GM19328 (cell line): ENCODE measurements around the gene PRR19.
A peak's percentile ranks its signal among the peaks of the same experiment; 100 is the strongest.

Source experiments
- ATAC-seq: cut with Tn5 transposase; IDR thresholded peaks from one replicate; pipeline ENCODE4 v1.9.1; 2021; ENCODE audit warnings: mild to moderate bottlenecking, moderate library complexity; ENCODE audit not compliant: unreplicated experiment

PRR19 gene

GRCh38 chr19:42282819-42283187, 19.1 kb upstream of the PRR19 start:
- ATAC-seq = no peak

DNA sequence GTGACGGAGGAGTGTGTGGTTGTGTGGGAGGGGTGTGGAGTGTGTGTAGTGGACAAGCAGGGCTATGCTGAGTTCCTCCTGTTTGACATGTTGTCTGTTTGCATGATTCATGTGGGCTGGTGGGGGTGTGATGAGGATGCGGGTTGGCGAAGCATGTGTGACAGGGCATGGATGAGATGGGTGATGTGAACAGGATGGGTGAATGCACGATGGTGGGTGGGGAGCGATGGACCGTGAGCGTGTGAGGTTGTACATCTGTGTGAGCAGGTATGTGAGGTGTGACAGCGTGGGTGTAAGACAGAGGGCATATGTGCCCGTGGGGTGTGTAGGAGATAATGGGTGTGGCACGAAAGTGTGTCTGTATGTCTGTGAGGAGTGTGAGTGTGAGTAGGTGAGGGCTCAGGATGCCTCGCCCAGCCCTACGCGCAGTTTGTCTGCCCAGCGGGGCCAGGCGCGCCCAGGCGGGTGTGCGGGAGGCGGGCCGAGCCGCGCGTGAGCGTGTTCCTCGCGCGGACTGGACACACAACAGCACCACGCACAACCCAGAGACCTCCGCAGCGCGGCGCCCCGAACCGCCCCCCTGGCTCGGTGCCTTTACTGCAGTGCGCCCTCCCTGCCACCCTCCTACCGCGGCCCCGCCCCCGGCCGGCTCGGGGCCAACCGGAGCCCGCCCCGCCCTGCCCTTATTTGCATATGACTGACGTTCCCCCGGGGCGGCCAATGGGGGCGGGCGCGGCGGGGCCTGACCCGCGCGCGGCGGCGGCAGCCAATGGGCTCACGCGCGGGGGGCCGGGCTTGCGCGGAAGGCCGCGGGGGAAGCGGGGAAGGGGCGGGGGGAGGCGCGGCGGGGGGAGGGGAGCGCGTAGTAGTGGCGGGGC, 18.5 kb upstream of the PRR19 start:
- ATAC-seq = peak; percentile 60

DNA sequence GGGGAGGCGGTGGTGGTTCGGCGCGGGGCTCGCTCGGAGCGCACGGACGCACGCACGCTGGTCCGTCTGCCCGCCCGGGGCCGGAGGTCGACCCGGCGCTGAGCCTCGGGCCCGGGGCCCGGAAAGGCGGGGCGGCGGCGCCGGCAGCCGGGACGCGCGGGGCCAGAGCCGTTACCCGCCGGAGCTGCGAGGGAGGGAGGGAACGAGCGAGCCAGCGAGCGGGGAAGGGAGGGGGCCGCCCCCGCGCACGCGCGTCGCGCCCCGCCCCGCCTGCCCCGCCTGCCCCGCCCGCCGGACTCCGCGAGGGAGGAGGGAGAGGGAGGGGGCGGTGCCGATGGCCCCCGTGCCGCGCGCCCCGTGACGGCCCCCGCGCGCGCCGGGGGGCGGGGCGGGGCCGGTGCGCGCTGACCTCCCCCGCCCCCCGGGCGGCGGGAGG, 17.8 kb upstream of the PRR19 start:
- ATAC-seq = peak; percentile 40

- ATAC-seq = no peak
These were observed 17.2 kb upstream of the PRR19 start for GRCh38 chr19:42284591-42285341.

DNA sequence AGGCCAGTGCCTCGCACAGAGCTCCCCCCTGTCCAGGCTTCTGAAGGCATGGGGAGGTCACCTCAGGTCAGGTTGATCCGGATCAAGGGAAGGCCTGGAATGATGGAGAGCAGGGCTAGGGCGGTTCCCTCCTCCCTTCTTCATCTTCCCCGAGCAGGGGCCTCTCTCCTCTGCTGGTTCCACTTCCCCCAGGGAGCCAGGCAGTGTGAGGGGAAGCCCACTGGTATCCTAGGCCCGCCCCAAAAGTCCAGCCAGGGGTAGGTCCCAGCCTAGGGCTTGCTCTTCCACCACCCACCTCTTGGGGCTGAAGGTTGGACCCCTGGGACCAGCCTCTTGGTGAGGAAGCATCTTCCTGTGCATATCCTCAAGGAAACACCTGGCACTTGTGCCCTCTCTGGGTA, 16.4 kb upstream of the PRR19 start:
- ATAC-seq = no peak

DNA sequence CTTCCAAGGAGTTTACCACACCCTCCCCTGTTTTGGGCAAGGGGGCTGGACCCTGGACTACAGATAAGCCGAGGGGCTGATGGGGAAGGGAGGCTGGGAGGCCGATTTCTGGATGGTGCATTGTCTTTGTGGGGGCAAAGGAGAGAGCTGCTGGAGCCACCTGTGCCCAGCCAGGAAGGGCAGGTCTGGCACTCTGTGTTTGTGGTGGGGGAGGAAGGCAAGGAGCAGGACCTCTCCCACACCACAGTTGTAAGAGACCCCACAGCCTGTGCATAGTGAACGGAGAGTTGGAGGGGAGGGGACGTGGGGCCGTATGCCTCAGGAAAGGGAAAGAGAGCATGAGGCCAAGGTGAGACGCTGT, 16.0 kb upstream of the PRR19 start:
- ATAC-seq = no peak

DNA sequence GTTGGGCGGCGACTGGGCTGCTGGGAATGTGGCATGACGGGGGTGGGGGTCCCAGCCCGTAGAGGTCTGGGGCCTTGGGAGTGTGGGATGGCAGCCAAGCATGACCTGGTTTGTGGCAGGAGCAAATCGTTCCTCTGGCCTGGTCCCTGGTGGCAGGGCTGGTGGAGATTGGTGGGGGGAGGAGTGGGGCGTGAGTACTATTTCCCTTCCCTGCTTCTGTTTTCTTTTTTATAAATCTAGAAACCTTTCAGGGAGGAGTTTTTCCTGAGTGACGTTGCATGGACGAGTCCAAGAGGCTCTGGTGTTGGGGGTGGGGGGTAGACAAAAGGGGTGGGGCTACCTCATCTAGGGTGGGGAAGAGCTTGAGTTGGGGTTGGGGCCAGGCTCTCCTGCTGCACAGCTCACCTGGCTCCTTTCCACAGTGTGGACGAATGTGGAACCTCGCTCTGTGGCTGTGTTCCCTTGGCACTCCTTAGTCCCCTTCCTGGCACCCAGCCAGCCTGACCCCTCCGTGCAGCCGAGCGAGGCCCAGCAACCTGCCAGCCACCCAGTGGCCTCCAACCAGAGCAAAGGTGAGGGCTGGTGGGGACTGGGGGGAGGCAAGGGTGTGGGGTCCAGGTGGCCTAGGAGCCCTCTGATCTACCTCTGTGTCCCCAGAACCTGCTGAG, 15.4 kb upstream of the PRR19 start:
- ATAC-seq = no peak

DNA sequence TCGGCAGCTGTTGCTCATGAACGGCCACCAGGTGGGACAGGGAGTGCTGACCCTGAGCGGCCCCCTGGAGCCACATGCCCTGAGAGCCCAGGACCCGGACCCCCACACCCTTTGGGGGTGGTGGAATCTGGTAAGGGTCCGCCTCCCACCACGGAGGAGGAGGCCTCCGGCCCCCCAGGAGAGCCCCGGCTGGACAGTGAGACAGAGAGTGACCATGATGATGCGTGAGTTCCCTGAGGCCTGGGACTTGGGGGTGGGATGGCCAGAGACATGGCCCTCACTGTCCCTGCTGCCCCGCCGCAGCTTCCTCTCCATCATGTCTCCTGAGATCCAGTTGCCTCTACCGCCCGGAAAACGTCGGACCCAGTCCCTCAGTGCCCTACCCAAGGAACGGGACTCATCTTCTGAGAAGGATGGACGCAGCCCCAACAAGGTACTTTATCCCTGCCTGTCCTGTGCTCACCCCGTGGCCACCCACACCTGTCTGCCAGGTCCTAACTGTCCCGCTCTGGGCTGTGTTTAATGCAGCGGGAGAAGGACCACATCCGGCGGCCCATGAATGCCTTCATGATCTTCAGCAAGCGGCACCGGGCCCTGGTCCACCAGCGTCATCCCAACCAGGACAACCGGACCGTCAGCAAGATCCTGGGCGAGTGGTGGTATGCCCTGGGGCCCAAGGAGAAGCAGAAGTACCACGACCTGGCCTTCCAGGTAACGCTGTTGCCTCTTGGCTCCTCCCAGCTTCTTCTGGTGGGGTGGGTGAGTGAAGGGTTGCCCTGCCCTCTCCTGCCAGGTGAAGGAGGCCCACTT, 14.7 kb upstream of the PRR19 start:
- ATAC-seq = no peak

DNA sequence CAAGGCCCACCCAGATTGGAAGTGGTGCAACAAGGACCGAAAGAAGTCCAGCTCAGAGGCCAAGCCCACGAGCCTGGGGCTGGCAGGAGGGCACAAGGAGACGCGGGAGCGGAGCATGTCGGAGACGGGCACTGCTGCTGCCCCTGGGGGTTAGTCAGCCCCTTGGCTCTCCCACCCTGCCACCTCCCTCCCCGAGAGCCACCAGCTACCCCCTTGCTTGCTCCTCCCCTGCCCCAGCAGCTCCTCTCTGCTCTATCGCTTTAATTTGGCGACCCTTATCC, 14.2 kb upstream of the PRR19 start:
- ATAC-seq = no peak

DNA sequence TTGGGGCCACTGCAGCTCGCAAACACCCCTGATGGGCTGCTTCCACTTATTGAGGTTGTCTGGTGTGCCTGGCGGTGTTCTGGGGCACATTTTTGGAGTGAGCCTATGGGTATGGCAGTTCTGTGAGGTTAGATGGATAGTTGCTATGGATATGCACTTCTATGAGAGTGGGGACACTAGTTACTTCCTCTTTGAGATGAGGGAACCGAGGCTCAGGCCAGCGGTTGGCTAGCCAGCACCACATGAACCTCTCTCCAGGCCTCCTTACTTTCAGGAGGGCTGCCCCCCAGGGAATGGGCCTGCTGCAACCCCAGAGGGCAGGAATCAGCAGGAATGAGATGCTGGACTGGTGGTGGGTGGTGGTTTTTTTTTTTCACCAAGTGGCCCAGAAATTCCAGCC, 13.5 kb upstream of the PRR19 start:
- ATAC-seq = no peak

DNA sequence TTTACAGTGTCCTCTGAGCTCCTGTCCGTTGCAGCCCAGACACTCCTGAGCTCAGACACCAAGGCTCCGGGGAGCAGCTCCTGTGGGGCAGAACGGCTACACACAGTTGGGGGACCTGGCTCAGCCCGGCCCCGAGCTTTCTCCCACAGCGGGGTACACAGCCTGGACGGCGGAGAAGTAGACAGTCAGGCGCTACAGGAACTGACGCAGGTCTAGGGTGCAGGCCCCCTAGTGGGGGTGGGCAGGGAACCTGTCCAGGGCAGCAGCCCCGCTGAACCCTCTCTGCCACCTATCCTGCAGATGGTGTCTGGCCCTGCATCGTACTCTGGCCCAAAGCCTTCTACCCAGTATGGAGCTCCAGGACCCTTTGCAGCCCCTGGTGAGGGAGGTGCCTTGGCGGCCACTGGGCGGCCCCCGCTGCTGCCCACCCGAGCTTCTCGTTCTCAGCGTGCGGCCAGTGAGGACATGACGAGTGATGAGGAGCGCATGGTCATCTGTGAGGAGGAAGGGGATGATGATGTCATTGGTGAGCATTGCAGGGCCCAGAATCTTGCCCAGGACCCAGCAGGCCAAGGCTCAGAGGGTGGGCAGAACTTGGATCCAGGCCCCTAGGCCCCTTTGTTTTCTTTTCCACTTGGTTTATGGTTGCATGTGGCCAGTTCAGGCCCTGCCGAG, 12.9 kb upstream of the PRR19 start:
- no peak for ATAC-seq

GRCh38 chr19:42289556-42290041, 12.3 kb upstream of the PRR19 start:
- ATAC-seq = no peak

- ATAC-seq = no peak
These were observed 11.8 kb upstream of the PRR19 start for GRCh38 chr19:42290136-42290522.

DNA sequence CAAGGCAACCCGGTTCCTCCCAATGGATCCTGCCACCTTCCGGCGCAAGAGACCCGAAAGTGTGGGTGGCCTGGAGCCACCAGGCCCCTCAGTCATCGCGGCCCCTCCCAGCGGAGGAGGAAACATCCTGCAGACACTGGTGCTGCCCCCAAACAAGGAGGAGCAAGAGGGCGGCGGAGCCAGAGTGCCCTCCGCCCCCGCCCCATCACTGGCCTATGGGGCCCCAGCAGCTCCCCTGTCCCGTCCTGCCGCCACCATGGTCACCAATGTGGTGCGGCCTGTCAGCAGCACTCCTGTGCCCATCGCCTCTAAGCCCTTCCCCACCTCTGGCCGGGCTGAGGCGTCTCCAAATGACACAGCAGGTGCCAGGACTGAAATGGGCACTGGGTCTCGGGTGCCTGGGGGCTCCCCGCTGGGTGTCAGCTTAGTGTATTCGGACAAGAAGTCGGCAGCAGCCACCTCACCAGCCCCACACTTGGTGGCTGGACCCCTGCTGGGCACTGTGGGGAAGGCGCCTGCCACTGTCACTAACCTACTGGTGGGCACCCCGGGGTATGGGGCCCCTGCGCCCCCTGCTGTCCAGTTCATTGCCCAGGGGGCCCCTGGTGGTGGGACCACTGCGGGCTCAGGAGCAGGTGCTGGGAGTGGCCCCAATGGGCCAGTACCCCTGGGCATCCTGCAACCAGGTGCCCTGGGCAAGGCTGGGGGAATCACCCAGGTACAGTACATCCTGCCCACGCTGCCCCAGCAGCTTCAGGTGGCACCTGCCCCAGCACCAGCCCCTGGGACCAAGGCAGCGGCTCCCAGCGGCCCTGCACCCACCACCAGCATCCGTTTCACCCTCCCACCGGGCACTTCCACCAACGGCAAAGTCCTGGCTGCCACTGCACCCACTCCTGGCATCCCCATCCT, 11.2 kb upstream of the PRR19 start:
- no peak for ATAC-seq

DNA sequence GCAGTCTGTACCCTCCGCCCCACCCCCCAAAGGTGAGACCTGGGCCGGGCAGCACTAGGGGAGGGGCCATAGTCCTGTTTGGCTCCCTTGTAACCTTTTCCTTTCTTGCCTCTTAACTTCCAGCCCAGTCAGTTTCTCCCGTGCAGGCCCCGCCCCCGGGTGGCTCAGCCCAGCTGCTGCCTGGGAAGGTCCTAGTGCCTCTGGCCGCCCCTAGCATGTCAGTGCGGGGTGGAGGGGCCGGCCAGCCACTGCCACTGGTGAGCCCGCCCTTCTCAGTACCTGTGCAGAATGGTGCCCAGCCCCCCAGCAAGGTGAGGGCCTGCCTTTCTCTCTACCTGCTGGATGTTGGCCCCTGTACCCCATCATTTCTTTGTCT, 10.5 kb upstream of the PRR19 start:
- ATAC-seq = no peak

GRCh38 chr19:42292042-42292960, 9.6 kb upstream of the PRR19 start:
- ATAC-seq = no peak

DNA sequence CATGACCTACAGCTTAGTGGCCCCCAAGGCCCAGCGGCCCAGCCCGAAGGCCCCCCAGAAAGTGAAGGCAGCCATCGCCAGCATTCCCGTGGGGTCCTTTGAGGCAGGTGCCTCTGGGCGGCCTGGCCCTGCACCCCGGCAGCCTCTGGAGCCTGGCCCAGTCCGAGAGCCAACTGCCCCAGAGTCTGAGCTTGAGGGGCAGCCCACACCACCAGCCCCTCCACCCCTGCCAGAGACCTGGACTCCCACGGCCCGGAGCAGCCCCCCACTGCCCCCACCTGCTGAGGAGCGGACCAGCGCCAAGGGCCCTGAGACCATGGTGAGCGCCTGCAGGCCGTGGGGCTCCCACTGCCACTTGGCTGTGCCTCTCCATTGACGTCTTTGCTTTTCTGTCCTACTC, 9.0 kb upstream of the PRR19 start:
- no peak for ATAC-seq

DNA sequence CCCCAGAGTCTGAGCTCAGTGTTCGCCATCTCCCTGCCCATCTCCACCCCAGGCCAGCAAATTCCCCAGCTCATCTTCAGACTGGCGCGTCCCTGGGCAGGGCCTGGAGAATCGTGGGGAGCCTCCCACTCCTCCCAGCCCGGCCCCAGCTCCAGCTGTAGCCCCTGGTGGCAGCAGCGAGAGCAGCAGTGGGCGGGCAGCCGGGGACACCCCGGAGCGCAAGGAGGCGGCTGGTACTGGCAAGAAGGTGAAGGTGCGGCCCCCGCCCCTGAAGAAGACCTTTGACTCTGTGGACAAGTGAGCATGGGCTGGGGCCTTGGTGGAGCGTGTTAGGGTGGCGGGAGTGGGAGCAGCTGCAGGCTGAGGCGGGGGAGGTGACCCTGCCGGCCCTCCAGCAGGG, 8.4 kb upstream of the PRR19 start:
- no peak for ATAC-seq

DNA sequence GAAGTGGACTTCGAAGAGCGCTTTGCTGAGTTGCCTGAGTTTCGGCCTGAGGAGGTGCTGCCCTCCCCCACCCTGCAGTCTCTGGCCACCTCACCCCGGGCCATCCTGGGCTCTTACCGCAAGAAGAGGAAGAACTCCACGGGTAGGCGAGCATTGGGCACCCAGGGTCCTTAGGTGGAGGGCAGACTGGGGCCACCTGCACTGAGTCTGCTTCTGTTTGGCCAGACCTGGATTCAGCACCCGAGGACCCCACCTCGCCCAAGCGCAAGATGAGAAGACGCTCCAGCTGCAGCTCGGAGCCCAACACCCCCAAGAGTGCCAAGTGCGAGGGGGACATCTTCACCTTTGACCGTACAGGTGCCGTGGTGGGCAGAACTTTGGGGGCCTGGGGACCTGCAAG, 8.0 kb upstream of the PRR19 start:
- no peak for ATAC-seq
